ENCODE measurements around the gene PSMB10.

DNA sequence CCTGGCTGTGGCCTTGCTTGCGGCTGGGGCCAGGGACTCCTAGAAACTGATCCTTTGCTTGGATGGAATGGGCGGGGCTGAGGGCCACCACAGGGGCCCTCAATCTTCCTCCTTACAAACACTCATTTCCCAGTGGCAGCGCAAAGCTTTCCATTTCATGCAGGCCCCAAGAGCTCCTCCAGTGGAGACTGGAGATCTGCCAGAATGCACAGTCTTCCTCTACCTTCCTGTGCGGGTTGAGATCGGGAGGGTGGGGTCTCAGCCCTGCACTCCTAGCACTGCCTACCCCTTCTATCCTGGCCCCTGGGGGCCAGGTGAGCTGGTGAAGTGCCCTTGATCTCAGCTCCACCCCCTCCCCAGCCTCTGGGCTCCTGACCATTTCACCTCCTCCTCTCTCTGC, 50.3 kb downstream of the PSMB10 start:
- TF ChIP-seq GATA3 (IDR thresholded peaks at IDR 0.05; ENCODE audit: low read depth, low read length) (no peak), GATA2 (IDR thresholded peaks at IDR 0.05; ENCODE audit: low read depth, low read length) (no peak)
